Gastrocnemius medialis (tissue), 4 donors: Measurements from ENCODE around the gene COPG1.

Experiments
- POLR2A ChIP-seq, 2 donors: fragments of 450-650 bp; IDR thresholded peaks; one replicate each; pipeline ENCODE4 v1.6.1; 2017; ENCODE audit warnings: antibody characterized with exemption in 2 of 2, mild to moderate bottlenecking in 2 of 2, moderate library complexity in 2 of 2
- TF ChIP-seq, protein P1 (sequence below), 5 experiments: fragments of 450-650 bp in 3 of 5; fragments of 200-600 bp in 2 of 5; sonication (generic) in 2 of 5; IDR thresholded peaks in 4 of 5; conservative IDR thresholded peaks in 1 of 5; 1 replicate in 4 of 5; 2 replicates in 1 of 5; pipeline ENCODE4 v1.5.1; 2016 to 2019; ENCODE audit warnings: antibody characterized with exemption in 5 of 5, mild to moderate bottlenecking in 3 of 5, moderate library complexity in 3 of 5

DNA sequence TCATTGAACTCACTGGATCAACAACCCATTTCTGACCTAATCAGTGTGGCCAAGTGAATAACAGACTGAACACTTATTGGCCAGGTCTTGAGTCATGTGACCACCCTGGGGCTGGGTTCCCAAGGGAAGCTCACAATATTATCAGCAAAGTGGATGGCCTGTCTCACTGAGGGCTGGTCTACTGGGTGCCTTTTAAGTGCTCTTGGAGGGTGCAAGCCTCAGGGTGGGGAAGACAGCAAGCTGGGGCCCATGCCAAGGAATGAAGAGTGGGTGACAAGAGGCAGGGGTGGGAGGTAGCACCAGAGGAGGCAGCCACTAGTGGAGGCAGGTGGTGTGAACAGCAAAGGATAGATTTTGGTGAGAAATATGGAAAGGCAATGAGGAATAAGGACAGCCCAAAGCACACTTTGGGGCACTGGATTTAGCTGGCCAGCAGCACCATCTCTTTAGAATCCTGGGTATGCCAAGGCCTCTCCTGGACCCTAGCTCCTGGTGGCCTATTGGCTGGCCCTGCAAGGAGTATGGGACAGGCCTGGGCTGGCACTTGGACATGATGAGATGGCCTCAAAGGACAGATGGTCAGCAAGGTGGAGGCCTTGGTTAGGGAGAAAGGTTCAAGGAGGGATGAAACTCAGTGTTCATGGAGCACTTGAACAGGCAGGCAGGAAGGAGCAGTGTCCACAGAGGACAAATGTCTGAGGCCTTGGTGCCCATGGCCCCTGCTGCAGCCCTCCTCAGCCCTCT is 63.4 kb downstream of the COPG1 start:
- TF ChIP-seq POLR2A (IDR thresholded peaks at IDR 0.05), result no peak
- TF ChIP-seq, protein P1, sequence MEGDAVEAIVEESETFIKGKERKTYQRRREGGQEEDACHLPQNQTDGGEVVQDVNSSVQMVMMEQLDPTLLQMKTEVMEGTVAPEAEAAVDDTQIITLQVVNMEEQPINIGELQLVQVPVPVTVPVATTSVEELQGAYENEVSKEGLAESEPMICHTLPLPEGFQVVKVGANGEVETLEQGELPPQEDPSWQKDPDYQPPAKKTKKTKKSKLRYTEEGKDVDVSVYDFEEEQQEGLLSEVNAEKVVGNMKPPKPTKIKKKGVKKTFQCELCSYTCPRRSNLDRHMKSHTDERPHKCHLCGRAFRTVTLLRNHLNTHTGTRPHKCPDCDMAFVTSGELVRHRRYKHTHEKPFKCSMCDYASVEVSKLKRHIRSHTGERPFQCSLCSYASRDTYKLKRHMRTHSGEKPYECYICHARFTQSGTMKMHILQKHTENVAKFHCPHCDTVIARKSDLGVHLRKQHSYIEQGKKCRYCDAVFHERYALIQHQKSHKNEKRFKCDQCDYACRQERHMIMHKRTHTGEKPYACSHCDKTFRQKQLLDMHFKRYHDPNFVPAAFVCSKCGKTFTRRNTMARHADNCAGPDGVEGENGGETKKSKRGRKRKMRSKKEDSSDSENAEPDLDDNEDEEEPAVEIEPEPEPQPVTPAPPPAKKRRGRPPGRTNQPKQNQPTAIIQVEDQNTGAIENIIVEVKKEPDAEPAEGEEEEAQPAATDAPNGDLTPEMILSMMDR (IDR thresholded peaks at IDR 0.05 in 4 of 5, conservative IDR thresholded peaks at IDR 0.05 in 1 of 5), result no peak
